ENCODE results near the gene PDE10A. TPM values are rescaled to one million over a fixed set of nuclear protein-coding genes. Genes with fewer than 3 reads are reported as not detected.

The PDE10A gene
- total and polyA plus RNA-seq, 2 of the 8 experiments (the other 6 are each of a cell fraction or from before 2014, with no cell fraction given) = 1.1 to 2.4 TPM

DNA sequence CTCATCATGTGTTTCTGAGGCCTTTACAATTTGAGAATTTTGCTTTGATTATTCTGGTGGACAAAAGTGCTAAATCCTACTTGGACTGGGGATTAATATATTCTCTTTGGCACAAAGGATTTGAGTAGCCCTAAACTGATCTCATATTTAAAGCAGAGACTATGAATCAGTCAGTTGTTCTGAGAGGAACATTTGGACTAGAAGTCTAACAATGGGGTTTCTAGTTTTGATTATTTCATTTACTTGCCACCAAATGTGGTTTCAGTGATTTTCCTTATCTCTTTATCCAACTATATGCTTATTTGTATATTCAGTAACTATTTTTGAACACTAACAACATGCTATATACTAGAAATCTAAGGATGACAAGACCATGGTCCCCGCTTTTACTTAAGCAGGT is 81.4 kb downstream of the PDE10A start:
- H3K23me2 ChIP-seq (ENCODE audit: low read depth, low read length) = no peaks in the 10 kb centered on the region
- no peak overlapping the region for H4K91ac ChIP-seq (replicated peaks; ENCODE audit: insufficient read length, low read length)
- H4K20me1 ChIP-seq (replicated peaks in 1 of 2; ENCODE audit: control insufficient read depth in 1 of 2, insufficient read depth in 2 of 2, low read length in 2 of 2) = no peaks in the 10 kb centered on the region
- no peak for DNase-seq (ENCODE audit: low read depth in 1 of 2, low spot score in 2 of 2)
- no peak overlapping the region for H3K14ac ChIP-seq (ENCODE audit: insufficient read length)
- no peak overlapping the region for H3K56ac ChIP-seq (replicated peaks; ENCODE audit: insufficient read length, low read depth, low read length)
- FAIRE-seq = no peak
- no peak overlapping the region for H3K4me2 ChIP-seq (ENCODE audit: insufficient read depth in 1 of 2, low read depth in 2 of 2, low read length in 2 of 2)
- 96% methylated on average over 1 of the region's 1 CpG; no CpG with 5 or more reads in 1 of the 2 experiments for WGBS, 2 experiments (ENCODE audit: extremely low coverage in 1 of 2, insufficient coverage in 1 of 2, insufficient read length in 1 of 2, insufficient replicate concordance in 2 of 2, low coverage in 1 of 2, low lambda C conversion rate in 2 of 2, missing lambda C conversion rate in 1 of 2)
- no peak overlapping the region for H2BK12ac ChIP-seq (ENCODE audit: low read depth, low read length)
- POLR2A ChIA-PET (ENCODE audit: partially characterized antibody) = no interaction called here
- no peaks in the 10 kb centered on the region for H3K79me2 ChIP-seq (ENCODE audit: control insufficient read depth in 1 of 2, insufficient read depth in 2 of 2, low read length in 2 of 2)
- no peaks in the 10 kb centered on the region for H3K79me1 ChIP-seq (ENCODE audit: low read depth, low read length)
- TF ChIP-seq TBP (IDR thresholded peaks at IDR 0.05; ENCODE audit: low read depth, low read length) = no peak
- TF ChIP-seq TEAD4 (IDR thresholded peaks at IDR 0.05; ENCODE audit: low read depth, low read length) = no peak
- TF ChIP-seq SP2 (IDR thresholded peaks at IDR 0.05; ENCODE audit: low read length) = no peak
- no peak for TF ChIP-seq TAF7 (optimal IDR thresholded peaks at IDR 0.05; ENCODE audit: borderline replicate concordance, low read depth, low read length)
- no peak for TF ChIP-seq KDM5A (IDR thresholded peaks at IDR 0.05; ENCODE audit: low read length)
- no peak for TF ChIP-seq BCL11A (IDR thresholded peaks at IDR 0.05; ENCODE audit: low read depth in 2 of 2, low read length in 2 of 2)
- no peak for TF ChIP-seq CBX5 (IDR thresholded peaks at IDR 0.05; ENCODE audit: low read depth, low read length)
- TF ChIP-seq SIN3A (conservative IDR thresholded peaks at IDR 0.05 in 1 of 2, IDR thresholded peaks at IDR 0.05 in 1 of 2; ENCODE audit: low read depth in 1 of 2, low read length in 2 of 2) = no peak
- H2BK5ac ChIP-seq (ENCODE audit: low read depth, low read length) = no peak overlapping the region
- no peak overlapping the region for H2BK120ac ChIP-seq (replicated peaks; ENCODE audit: low read depth, low read length)
- H3K27ac ChIP-seq (ENCODE audit: low read depth, low read length) = no peak overlapping the region
- no peak overlapping the region for H2AFZ ChIP-seq (ENCODE audit: low read length)
- no peaks in the 10 kb centered on the region; a peak in 1 of 4 replicates for H3K9me3 ChIP-seq (ENCODE audit: insufficient read depth in 2 of 2, low read depth in 1 of 2, low read length in 1 of 2)
- H3K27me3 ChIP-seq (replicated peaks in 1 of 4; ENCODE audit: control insufficient read depth in 3 of 4, extremely low read depth in 1 of 4, insufficient read depth in 3 of 4, low read length in 3 of 4) = no peaks in the 10 kb centered on the region
- H2AK5ac ChIP-seq (ENCODE audit: low read depth, low read length) = no peak overlapping the region
- H3K4me3 ChIP-seq (ENCODE audit: extremely low read depth in 1 of 4, insufficient read depth in 2 of 4, low read depth in 3 of 4, low read length in 4 of 4) = no peak overlapping the region
- no peak overlapping the region for H4K5ac ChIP-seq (ENCODE audit: insufficient read length, low read depth, low read length)
- no peak overlapping the region for H2BK15ac ChIP-seq (ENCODE audit: low read length)
- peaks cover 0 to 2% (median 0%) of the 10 kb centered on the region in 4 experiments; a peak in 1 of 7 replicates for H3K4me1 ChIP-seq (replicated peaks in 1 of 4; ENCODE audit: control insufficient read depth in 3 of 4, insufficient read depth in 4 of 4, low read length in 3 of 4)
- no peak overlapping the region for H4K8ac ChIP-seq (ENCODE audit: extremely low read depth, insufficient read depth, low read length)
- no peak overlapping the region for H3K23ac ChIP-seq (ENCODE audit: insufficient read length)
- H3K4ac ChIP-seq (replicated peaks; ENCODE audit: insufficient read length, low read depth, low read length) = no peak overlapping the region
- CTCF ChIA-PET (ENCODE audit: partially characterized antibody) = no interaction called here
- H3K18ac ChIP-seq (ENCODE audit: extremely low read depth, low read length) = no peak overlapping the region
- no peak overlapping the region for H2BK20ac ChIP-seq (ENCODE audit: low read length)
- H3K36me3 ChIP-seq (ENCODE audit: control insufficient read depth in 2 of 4, insufficient read depth in 4 of 4, low read length in 3 of 4) = no peaks in the 10 kb centered on the region
- no peak overlapping the region for H3K9ac ChIP-seq (replicated peaks in 1 of 4; ENCODE audit: extremely low read depth in 1 of 4, low read depth in 3 of 4, low read length in 3 of 4)
